H9 (cell line): Measurements from ENCODE around the gene CR1L. TPM values are rescaled to one million over a fixed set of nuclear protein-coding genes. Genes with fewer than 3 reads are reported as not detected.

ENCODE experiments used
- DNase-seq: peaks from one replicate; pipeline ENCODE4 v3.0.0-alpha.2; 2017
- H2AFZ ChIP-seq: one replicate; pipeline ENCODE4 v1.6.1; 2013; ENCODE audit warnings: mild to moderate bottlenecking, low read length, control low read depth, moderate library complexity
- H2AK5ac ChIP-seq: 2 replicates; pipeline ENCODE4 v1.6.1; 2013; ENCODE audit warnings: low read length, control low read depth, mixed read lengths; ENCODE audit not compliant: insufficient read length
- H2BK120ac ChIP-seq: one replicate; pipeline ENCODE4 v1.6.1; 2013; ENCODE audit warnings: low read depth, mild to moderate bottlenecking, low read length, control low read depth, inconsistent platforms; ENCODE audit not compliant: poor library complexity, severe bottlenecking
- H2BK12ac ChIP-seq: 2 replicates; pipeline ENCODE4 v1.6.1; 2013; ENCODE audit warnings: low read length, control low read depth, mixed read lengths, low read depth; ENCODE audit not compliant: insufficient read length
- H2BK15ac ChIP-seq: 2 replicates; pipeline ENCODE4 v1.6.1; 2013; ENCODE audit warnings: low read depth, low read length, control low read depth
- H2BK20ac ChIP-seq: one replicate; pipeline ENCODE4 v1.6.1; 2013; ENCODE audit warnings: low read depth, mild to moderate bottlenecking, low read length, control low read depth, inconsistent platforms; ENCODE audit not compliant: poor library complexity, severe bottlenecking
- H2BK5ac ChIP-seq: 2 replicates; pipeline ENCODE4 v1.6.1; 2013; ENCODE audit warnings: low read length, control low read depth, mixed read lengths; ENCODE audit not compliant: insufficient read length
- H3K14ac ChIP-seq: 2 replicates; pipeline ENCODE4 v1.6.1; 2013; ENCODE audit warnings: low read length, control low read depth; ENCODE audit not compliant: insufficient read depth
- H3K18ac ChIP-seq: 2 replicates; pipeline ENCODE4 v1.6.1; 2013; ENCODE audit warnings: low read depth, mild to moderate bottlenecking, mixed read lengths, low read length, control low read depth; ENCODE audit not compliant: insufficient read length
- H3K23ac ChIP-seq: 2 replicates; pipeline ENCODE4 v1.6.1; 2013; ENCODE audit warnings: low read length, control low read depth, mixed read lengths, low read depth; ENCODE audit not compliant: insufficient read length
- H3K23me2 ChIP-seq: 2 replicates; pipeline ENCODE4 v1.6.1; 2013; ENCODE audit warnings: low read depth, mild to moderate bottlenecking, mixed read lengths, low read length, control low read depth; ENCODE audit not compliant: insufficient read length, poor library complexity, severe bottlenecking
- H3K27ac ChIP-seq: 2 replicates; pipeline ENCODE4 v1.5.1; 2013; ENCODE audit warnings: low read length, control low read depth, mixed read lengths, low read depth; ENCODE audit not compliant: insufficient read length
- H3K27me3 ChIP-seq: 2 replicates; pipeline ENCODE4 v1.6.1; 2013; ENCODE audit warnings: low read length, control low read depth, inconsistent platforms; ENCODE audit not compliant: insufficient read depth
- H3K4ac ChIP-seq: 2 replicates; pipeline ENCODE4 v1.6.1; 2013; ENCODE audit warnings: low read depth, mild to moderate bottlenecking, control low read depth, inconsistent platforms, low read length, moderate library complexity
- H3K4me1 ChIP-seq: 2 replicates; pipeline ENCODE4 v1.6.1; 2013; ENCODE audit warnings: low read length, control low read depth, inconsistent platforms; ENCODE audit not compliant: insufficient read depth
- H3K4me2 ChIP-seq: 2 replicates; pipeline ENCODE4 v1.6.1; 2013; ENCODE audit warnings: low read length, control low read depth, mixed read lengths; ENCODE audit not compliant: insufficient read length, insufficient read depth
- H3K56ac ChIP-seq: 2 replicates; pipeline ENCODE4 v1.6.1; 2013; ENCODE audit warnings: low read depth, mild to moderate bottlenecking, mixed read lengths, low read length, control low read depth; ENCODE audit not compliant: insufficient read length
- H3K79me1 ChIP-seq: 2 replicates; pipeline ENCODE4 v1.6.1; 2013; ENCODE audit warnings: low read depth, mild to moderate bottlenecking, moderate library complexity, low read length, control low read depth, inconsistent platforms; ENCODE audit not compliant: insufficient read depth, poor library complexity, severe bottlenecking
- H3K79me2 ChIP-seq: 2 replicates; pipeline ENCODE4 v1.6.1; 2013; ENCODE audit warnings: low read length, control low read depth, inconsistent platforms; ENCODE audit not compliant: insufficient read depth
- H3K9ac ChIP-seq: 2 replicates; pipeline ENCODE4 v1.6.1; 2013; ENCODE audit warnings: low read length, control low read depth, mixed read lengths; ENCODE audit not compliant: insufficient read length; ENCODE audit errors: extremely low read depth
- H3K9me3 ChIP-seq: one replicate; pipeline ENCODE4 v1.6.1; 2013; ENCODE audit warnings: low read depth, low read length, inconsistent platforms; ENCODE audit not compliant: control insufficient read depth
- H3T11ph ChIP-seq: one replicate; pipeline ENCODE4 v1.6.1; 2013; ENCODE audit warnings: mild to moderate bottlenecking, low read length, control low read depth, inconsistent platforms
- H4K20me1 ChIP-seq: one replicate; pipeline ENCODE4 v1.6.1; 2013; ENCODE audit not compliant: control insufficient read depth, insufficient read length, insufficient read depth
- H4K5ac ChIP-seq: 2 replicates; pipeline ENCODE4 v1.6.1; 2013; ENCODE audit warnings: low read depth, mild to moderate bottlenecking, mixed read lengths, low read length, control low read depth; ENCODE audit not compliant: insufficient read length
- H4K8ac ChIP-seq: replicated peaks from 2 replicates; pipeline ENCODE4 v1.6.1; 2013; ENCODE audit warnings: low read length, control low read depth, mixed read lengths, low read depth; ENCODE audit not compliant: insufficient read length
- H4K91ac ChIP-seq: 2 replicates; pipeline ENCODE4 v1.6.1; 2013; ENCODE audit warnings: low read depth, mild to moderate bottlenecking, moderate library complexity, mixed read lengths, low read length, control low read depth; ENCODE audit not compliant: insufficient read length
- H3K27ac Mint-ChIP-seq, 3 experiments: 2 replicates in 2 of 3; 3 replicates in 1 of 3; pipeline ENCODE4 v1.8.0; 2020 to 2021; ENCODE audit warnings: mixed read lengths in 3 of 3, mild to moderate bottlenecking in 1 of 3, moderate library complexity in 1 of 3
- H3K27me3 Mint-ChIP-seq: 2 replicates; pipeline ENCODE4 v1.8.0; 2021; ENCODE audit warnings: low read depth, mild to moderate bottlenecking, moderate library complexity, mixed read lengths
- H3K36me3 Mint-ChIP-seq, 3 experiments: 2 replicates in 2 of 3; 3 replicates in 1 of 3; pipeline ENCODE4 v1.8.0; 2020 to 2021; ENCODE audit warnings: low read depth in 3 of 3, mixed read lengths in 3 of 3; ENCODE audit not compliant: insufficient read depth in 1 of 3
- H3K4me1 Mint-ChIP-seq, 2 experiments: 2 replicates each; pipeline ENCODE4 v1.8.0; 2020; ENCODE audit warnings: mixed read lengths in 2 of 2
- H3K4me3 Mint-ChIP-seq, 2 experiments: 2 replicates in 1 of 2; 3 replicates in 1 of 2; pipeline ENCODE4 v1.8.0; 2020 to 2021; ENCODE audit warnings: mild to moderate bottlenecking in 2 of 2, mixed read lengths in 2 of 2, moderate library complexity in 1 of 2
- H3K9me3 Mint-ChIP-seq, 2 experiments: 2 replicates in 1 of 2; 3 replicates in 1 of 2; pipeline ENCODE4 v1.8.0; 2020; ENCODE audit warnings: mild to moderate bottlenecking in 2 of 2, mixed read lengths in 2 of 2, moderate library complexity in 1 of 2
- WGBS: extraction: QIAGEN DNeasy Blood & Tissue Kit; methylation state at CpG from one replicate; pipeline ENCODE4 v1.1.7; 2013; ENCODE audit warnings: missing lambda C conversion rate, low lambda C conversion rate, mixed read lengths; ENCODE audit not compliant: insufficient read length; ENCODE audit errors: extremely low coverage; 5-methylcytosine and 5-hydroxymethylcytosine counted together
- total RNA-seq: library from RNA; stranded (reverse); gene quantifications from 2 replicates; pipeline ENCODE4 v1.2.1, GENCODE V29; 2021
- TF ChIP-seq, protein P1 (sequence below): fragments of 200-600 bp; sonication (generic); conservative IDR thresholded peaks from 3 replicates; pipeline ENCODE4 v1.8.0; 2021; ENCODE audit warnings: antibody characterized with exemption, mild to moderate bottlenecking

The CR1L gene
- total RNA-seq, 1 experiment from 2014 or later = 0.37 TPM

DNA sequence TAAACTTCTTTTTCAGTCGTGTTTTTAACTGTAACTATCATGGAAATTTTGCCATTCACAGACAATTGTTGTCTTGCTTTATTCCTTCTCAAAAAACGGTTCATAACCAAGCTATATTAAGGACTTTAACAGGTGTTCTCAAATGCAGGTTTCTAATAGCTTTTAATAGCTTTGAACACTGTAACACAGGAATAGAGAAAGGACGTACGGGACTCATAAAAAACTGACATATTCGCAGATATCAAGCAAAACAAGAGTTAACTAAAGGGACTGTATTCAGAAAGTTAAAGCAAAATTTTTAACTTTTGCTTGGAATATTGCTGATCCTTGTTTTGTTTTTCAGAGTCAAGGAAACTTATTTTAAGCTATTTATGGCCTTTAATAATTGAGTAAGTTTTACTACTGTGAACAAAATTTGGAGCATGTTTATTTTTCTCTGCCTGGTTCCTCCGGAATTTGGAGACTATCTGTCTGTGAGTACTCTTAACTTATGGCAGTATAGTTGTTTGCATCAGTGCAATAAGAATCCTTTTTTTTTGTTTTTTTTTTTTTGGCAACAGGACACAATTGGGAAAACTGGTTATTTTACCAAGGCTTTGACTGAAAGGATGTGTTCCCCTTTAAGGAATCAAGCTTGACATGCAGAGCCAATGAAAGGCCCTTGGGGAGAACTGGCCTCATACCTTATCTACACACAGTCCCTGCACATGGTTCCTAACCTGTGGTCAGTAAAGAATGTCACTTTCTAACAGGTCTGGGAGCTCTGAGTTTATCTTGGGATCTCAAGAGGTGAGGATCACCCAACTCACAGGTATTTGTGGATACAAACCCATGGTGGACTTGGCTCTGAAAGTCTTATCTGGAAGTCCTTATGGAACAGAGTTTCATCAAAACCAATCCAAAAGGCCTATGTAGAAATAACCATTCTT, 101.2 kb downstream of the CR1L start:
- Histone ChIP-seq H3K23me2 (no peaks in the 10 kb centered on the region), H3K18ac (no peak overlapping the region), H2BK15ac (no peak overlapping the region), H3K23ac (no peak overlapping the region), H2BK12ac (no peak overlapping the region), H3K4ac (no peak overlapping the region), H3K4me2 (no peak overlapping the region), H3K27ac (no peak overlapping the region), H3K9ac (no peak overlapping the region), H3T11ph (no peak overlapping the region), H2BK5ac (no peak overlapping the region), H3K27me3 (no peaks in the 10 kb centered on the region), H4K8ac (no peak overlapping the region), H3K56ac (no peak overlapping the region), H4K20me1 (no peaks in the 10 kb centered on the region), H4K91ac (no peak overlapping the region), H3K14ac (no peak overlapping the region), H2BK20ac (no peak overlapping the region), H3K4me1 (peaks cover 3% of the 10 kb centered on the region; the same call in 1 of the 2 replicates), H3K79me2 (no peaks in the 10 kb centered on the region), H2BK120ac (no peak overlapping the region), H4K5ac (no peak overlapping the region), H3K9me3 (no peaks in the 10 kb centered on the region), H2AFZ (no peak overlapping the region), H2AK5ac (no peak overlapping the region), H3K79me1 (no peaks in the 10 kb centered on the region)
- no CpG with 5 or more reads among the region's 6 CpGs for WGBS
- H3K9me3 Mint-ChIP-seq = peaks cover 3 to 13% of the 10 kb centered on the region in 2 experiments; a peak in 4 of 5 replicates
- H3K36me3 Mint-ChIP-seq = peaks cover 0 to 14% (median 8%) of the 10 kb centered on the region in 3 experiments; a peak in 4 of 7 replicates
- TF ChIP-seq, protein P1, sequence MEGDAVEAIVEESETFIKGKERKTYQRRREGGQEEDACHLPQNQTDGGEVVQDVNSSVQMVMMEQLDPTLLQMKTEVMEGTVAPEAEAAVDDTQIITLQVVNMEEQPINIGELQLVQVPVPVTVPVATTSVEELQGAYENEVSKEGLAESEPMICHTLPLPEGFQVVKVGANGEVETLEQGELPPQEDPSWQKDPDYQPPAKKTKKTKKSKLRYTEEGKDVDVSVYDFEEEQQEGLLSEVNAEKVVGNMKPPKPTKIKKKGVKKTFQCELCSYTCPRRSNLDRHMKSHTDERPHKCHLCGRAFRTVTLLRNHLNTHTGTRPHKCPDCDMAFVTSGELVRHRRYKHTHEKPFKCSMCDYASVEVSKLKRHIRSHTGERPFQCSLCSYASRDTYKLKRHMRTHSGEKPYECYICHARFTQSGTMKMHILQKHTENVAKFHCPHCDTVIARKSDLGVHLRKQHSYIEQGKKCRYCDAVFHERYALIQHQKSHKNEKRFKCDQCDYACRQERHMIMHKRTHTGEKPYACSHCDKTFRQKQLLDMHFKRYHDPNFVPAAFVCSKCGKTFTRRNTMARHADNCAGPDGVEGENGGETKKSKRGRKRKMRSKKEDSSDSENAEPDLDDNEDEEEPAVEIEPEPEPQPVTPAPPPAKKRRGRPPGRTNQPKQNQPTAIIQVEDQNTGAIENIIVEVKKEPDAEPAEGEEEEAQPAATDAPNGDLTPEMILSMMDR = no peak
- no peak overlapping the region for H3K4me3 Mint-ChIP-seq
- H3K27me3 Mint-ChIP-seq = no peaks in the 10 kb centered on the region
- no peak overlapping the region for H3K27ac Mint-ChIP-seq
- no peak for DNase-seq
- H3K4me1 Mint-ChIP-seq = peaks cover 42 to 47% of the 10 kb centered on the region in 2 experiments
